GM12872 (cell line): ENCODE data around the gene IHH.

ENCODE experiments used
- TF ChIP-seq, protein P1 (sequence below): IDR thresholded peaks from 3 replicates; pipeline ENCODE4 v1.5.1; 2011; ENCODE audit warnings: low read depth, mild to moderate bottlenecking, low read length, moderate library complexity; ENCODE audit not compliant: insufficient read depth

The IHH gene

DNA sequence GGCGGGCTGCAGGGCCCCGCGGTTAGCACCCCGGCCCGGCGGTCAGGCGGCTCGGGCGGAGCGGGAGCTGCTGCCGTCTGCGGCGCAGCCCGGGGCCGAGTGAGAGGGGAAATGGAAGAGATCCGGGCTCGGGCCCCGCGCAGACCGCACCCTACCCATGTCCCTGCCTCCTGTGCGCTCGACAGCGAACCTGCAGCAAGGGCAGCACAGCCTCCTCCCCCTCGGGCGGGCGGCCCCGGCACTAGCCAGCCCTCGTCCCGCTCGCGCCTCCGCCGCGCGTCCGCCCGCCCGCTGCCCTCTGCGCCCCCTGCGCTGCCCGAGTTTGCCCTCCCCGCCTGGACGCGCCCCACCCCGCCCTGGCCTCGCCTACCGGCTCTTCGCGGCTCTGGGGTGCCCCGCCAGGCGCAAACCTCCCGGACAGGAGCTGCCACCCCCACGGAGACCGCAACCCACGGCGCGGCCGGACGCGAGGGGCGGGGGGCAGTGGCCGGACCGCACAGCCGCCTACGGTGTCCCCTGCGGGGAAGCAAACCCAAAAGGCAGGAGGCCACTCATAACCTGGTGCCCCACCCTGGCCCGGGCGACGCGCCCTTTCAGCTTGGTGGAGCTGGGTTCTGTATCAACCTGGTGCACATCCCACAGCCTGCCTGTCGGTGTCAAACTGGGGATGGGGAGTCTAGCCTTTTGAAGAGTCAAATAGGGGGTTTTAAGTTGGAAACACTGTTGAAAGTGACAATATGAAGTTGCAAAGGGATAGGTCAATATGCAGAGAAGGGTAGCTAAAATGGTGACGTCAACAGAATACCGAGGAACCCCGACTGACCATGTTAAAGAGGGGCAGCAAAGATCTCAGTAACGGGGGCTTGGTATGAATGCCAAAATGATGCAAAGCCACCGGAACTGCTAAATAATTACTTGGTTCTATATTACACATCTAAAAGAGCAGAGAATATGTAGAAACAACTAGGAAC, at the start of gene IHH:
Gene IHH, minus strand, starts transcription at position 101 of the 971 bp plus-strand sequence. CDS start 454 bp downstream, outside the sequence.
- TF ChIP-seq, protein P1, sequence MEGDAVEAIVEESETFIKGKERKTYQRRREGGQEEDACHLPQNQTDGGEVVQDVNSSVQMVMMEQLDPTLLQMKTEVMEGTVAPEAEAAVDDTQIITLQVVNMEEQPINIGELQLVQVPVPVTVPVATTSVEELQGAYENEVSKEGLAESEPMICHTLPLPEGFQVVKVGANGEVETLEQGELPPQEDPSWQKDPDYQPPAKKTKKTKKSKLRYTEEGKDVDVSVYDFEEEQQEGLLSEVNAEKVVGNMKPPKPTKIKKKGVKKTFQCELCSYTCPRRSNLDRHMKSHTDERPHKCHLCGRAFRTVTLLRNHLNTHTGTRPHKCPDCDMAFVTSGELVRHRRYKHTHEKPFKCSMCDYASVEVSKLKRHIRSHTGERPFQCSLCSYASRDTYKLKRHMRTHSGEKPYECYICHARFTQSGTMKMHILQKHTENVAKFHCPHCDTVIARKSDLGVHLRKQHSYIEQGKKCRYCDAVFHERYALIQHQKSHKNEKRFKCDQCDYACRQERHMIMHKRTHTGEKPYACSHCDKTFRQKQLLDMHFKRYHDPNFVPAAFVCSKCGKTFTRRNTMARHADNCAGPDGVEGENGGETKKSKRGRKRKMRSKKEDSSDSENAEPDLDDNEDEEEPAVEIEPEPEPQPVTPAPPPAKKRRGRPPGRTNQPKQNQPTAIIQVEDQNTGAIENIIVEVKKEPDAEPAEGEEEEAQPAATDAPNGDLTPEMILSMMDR = no peak

DNA sequence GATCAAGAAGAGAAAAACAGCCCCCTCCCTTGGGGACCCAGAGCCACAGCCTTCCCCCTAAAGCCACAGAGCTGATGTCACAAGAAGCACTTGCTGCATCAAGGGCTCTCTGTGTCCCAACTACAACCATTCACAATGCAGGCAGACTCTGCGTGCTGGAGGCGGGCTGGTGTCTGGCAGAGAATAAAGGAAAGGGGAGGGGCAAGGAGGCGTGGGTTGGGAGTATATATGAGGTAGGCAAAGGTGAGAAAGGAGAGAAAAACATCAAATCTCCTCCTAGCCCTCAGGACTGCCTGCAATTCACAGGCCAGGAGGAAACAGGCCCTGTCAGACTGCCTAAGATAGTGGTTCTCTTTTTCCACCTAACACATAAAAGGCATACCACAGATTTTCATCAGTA, 48.8 kb upstream of the IHH start:
- TF ChIP-seq, protein P1 = no peak

DNA sequence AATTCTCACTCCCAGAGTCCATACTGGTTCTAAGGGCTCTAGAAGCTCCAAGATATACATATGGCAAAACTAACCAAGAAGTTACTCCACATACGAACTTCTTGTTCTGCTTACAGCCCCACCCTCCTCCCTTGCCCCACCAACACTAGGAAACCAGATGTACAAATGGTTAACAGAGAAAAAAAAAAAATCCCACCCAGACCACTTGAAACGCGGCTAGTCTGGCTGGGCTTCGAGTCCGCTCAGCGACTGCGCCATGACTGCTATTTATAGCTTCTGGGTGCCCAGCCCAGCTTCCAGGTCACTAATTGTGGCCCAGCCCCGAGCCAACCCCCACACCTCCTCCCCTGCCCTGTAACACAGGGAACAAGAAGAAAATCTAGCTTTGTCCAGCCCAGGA, 47.0 kb upstream of the IHH start:
- TF ChIP-seq, protein P1 = no peak

DNA sequence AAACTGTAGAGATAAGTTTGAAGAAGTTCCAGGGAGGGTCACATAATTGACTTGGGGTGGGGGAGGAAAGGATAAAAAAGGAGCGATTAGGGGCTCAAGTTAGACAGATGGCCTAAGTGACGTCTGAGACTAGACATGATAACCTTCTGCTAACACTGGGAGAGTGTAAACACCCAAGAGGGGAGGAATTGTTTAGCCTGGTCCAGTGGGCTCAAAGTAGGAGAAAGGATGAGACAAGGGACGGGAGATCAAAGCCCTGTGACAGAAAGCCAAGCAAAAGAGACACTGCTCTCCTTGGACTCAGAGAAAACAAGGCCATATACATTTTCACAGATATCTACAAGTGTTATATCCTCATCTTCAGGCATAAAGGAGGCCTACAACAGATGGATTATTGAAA, 45.5 kb upstream of the IHH start:
- TF ChIP-seq, protein P1 = no peak

DNA sequence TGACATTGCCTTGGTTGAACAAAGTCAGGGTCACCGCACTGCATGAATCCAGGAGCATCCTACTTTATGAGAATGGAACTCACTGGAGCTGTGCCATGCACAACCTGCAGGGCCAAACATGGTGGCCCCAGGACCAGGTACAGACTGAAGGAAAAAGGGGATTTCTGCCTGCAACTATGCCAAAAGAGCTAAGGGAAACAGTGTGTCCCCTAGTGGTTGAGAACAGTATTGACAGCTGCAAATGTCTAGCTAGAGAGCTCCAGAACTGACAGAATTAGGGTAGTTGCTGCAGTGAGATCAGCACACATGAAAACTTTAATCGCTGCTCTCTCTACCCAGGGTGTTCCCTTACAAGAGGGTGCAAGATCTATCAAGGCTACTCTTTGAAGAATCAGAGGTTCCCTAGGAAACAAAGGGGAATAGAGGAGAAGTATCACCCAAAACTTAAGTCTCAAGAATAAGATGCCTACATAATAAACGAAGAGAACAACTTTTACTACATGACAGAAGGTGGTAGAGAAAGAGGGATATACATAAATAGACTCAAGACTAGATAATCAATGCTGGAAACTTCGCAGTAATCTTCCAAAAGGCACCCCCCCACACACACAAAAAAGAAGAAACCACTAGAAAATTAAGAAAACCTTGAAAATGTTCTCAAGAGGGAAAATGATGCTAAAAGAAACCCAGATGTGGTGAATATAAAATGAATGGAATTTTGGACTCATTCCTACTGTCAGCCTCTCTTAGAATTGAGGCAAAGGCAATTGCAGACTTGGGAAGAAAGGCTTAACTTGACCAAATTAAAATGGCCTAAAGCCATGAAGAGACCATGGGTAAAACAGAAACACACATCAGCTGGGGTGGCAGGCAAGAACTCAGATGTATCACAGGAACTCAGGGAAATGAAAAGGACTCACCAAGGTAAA, 43.6 kb upstream of the IHH start:
- TF ChIP-seq, protein P1 = peak; percentile 98

DNA sequence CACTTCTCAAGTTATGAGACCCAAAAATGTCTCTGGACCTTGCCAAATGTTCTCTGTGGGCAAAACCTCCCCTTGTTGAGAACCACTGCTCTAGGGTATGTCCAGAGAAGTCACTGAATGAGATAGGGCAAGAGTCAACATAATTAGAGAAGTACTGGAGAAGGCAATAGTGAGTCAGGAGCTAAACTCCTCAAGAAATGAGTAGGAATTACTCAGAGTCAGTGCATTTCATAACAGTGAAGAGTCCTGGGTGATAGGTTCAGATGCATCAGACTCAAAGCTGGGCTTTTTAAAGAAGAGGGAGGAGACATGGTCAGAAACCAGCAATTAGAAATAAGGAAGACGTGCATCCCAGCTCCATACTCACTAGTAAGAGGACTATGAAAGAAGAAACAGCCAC, 38.6 kb upstream of the IHH start:
- TF ChIP-seq, protein P1 = no peak

DNA sequence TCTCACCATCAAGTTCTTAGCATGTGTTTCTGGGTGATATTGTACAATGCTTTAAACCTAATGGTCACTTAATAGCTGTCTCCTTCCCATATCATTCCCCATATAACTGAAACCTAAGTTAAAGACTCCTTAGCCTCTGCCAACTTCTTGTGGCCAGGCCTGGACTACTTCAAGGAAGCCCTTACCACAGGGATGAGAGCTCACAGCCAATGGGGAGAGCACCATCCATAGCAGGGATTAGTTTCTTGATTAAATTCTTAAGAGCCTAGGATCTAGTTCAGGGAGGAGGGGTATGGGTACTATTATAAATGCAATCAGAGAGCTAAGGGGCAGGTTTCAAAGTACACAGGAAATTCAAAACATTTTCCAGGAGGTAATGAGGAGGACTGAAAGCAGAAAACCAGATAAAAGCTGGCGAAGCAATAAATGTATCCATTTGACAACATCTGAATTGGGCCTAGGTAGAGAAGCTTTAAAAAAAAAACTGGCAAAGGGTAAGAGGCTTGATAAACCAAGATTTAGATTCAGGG, 34.8 kb upstream of the IHH start:
- TF ChIP-seq, protein P1 = no peak
